ENCODE measurements around the gene SPI1. TPM values are rescaled to one million over a fixed set of nuclear protein-coding genes. Genes with fewer than 3 reads are reported as not detected.
"Not testable (repeated sequence)": the region's sequence is repeated elsewhere in the genome, so short reads cannot be mapped to it uniquely, and the experiment has no call there.

SPI1 gene
- total RNA-seq, 1 donor from 2014 or later: 0.78 TPM

- no peak for DNase-seq
Observed at GRCh38 chr11:47324520-47324919, 53.8 kb downstream of the SPI1 start.

DNA sequence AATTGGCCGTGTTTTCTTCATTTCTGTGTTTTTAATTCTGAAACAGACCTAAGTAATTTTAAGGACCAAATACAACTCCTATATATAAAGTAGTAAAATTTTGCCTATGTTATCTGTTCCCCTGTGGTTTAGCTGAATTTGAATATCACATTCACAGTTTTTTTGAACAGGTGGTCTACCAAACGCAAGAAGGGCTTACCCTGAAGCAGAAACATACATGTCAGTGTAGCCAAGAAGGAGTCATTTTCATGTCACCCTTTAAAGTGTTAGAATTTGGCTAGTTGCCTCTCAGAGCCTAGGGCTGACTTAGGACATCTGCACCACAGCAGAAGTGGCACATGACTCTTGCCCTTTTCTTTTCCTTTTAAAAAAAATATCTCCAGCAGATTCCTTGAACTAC lies 60.2 kb downstream of the SPI1 start:
- no peak for DNase-seq

- no peak for DNase-seq
Observed at GRCh38 chr11:47317064-47317828, 61.1 kb downstream of the SPI1 start.

DNA sequence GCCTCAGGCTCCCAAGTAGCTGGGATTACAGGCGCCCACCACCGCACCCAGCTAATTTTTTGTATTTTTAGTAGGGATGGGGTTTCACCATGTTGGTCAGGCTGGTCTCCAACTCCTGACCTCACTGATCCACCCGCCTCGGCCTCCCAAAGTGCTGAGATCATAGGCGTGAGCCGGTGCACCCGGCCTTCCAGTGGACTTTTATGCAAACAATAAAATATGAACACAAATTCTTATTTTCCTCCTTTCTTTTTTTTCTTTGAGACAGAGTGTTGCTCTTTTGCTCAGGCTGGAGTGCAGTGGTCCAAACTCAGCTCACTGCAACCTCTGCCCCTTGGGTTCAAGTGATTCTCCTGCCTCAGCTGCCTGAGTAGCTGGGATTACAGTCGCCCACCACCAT lies 61.8 kb downstream of the SPI1 start:
- not testable (repeated sequence) for DNase-seq

DNA sequence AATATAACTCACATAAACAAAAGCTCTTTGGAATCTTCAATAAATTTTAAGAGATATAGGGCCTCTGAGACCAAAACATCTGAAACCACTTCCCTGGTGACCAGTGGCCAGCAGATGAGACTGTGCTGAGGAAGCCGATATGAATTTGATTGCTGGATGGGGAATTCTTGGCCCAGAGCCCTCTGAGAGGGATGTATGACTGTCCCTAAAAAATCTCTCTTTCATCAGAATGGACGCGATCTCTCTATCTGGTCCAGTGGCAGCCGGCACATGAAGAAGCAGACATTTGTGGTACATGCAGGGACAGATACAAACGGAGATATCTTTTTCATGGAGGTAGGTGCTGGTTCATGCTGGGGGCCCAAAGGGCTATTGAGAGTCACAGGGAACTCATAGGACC lies 63.4 kb downstream of the SPI1 start:
- DNase-seq: no peak

DNA sequence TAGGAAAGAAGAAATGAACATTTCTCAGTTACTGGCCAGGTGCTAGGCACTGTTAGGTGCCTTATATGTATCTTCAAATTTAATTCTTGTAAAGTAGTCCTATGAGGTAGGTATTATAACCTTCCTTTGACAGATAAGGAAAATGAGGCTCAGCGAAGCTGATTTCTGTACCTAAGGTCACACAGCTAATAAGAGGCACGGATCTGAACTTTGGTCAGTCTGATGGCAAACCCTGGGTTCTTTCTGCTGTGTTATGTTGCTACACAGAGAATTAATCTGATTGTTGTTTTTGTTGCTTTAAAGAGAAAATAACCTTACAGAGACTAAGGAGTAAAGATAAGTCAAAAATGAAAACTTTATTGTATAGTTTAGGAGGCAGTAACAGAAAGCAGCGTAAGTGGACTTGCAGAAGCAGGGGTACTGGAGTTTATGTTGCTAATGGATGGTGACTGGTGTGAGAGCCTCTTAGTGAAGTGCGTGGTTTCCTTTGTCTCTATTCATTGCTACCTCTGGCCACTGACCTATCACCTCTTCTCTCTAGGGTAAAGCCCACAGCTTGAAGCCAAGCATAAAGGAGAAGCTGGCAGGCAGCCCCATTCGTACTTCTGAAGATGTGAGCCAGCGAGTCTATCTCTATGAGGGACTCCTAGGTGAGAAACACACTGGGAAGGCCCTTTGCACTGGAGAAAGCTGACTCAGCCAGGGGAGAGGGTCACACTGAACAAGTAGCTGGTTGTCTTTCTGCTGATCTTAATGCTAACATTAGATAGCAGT lies 70.1 kb downstream of the SPI1 start:
- no peak for DNase-seq

- DNase-seq: peak; percentile 19
Observed at GRCh38 chr11:47306484-47306844, 71.9 kb downstream of the SPI1 start.

DNA sequence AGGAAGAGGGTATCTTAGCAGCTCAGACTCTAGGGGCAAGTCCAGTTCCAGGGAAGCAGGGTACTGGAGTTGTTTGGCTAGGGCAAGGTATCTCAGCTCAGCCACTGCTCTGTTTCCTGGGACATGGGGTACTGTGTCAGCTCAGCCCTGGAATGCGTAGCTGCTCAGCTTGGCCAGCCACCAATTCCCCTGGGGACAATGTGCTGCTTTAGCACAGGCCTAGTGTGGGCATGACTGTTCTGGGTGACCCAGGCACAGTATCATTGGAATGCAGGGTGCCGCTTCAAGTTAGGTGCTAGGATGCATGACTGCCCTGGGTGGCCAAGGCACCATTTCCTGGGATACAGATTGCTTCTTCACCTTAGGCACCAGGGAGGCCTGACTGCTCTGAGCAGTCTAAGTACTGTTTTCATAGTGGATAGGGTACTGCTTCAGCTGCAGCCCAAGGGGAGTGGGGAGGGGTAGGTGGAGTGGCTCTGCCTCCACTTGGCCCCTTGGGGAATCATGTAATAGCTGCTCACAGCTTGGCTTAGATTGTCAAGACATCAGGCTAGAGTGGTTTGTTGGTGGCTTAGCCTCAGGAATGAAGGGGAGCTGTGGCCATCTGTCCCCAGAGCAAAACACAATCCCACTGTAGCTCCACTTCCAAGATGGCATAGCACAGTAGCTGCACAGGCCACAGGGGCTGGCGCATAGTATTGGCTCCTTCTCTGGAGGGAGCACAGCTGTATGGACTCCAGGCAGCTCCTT lies 72.4 kb downstream of the SPI1 start:
- DNase-seq: peak; percentile 65

Small RNAs within 50 kb of the gene (small RNA-seq; reads per million reads assigned to genes)
- not detected for gene MIR4487

Other genes with a start within 250 kb of the SPI1 start
- gene ARFGAP2, start 201.7 kb downstream of the SPI1 start, total RNA-seq: 110 TPM
- gene PACSIN3, start 192.1 kb downstream of the SPI1 start, total RNA-seq: 3.9 TPM
- 5.5 TPM for gene DDB2, start 163.6 kb downstream of the SPI1 start, total RNA-seq
- gene ACP2, start 129.7 kb downstream of the SPI1 start, total RNA-seq: 28.1 TPM
- 8.1 TPM for gene NR1H3, start 120.6 kb downstream of the SPI1 start, total RNA-seq
- 58.0 TPM for gene MADD, start 108.4 kb downstream of the SPI1 start, total RNA-seq
- gene MYBPC3, start 25.8 kb downstream of the SPI1 start, total RNA-seq: not detected
- 8.9 TPM for gene SLC39A13, start 30.0 kb upstream of the SPI1 start, total RNA-seq
- gene PSMC3, start 47.9 kb upstream of the SPI1 start, total RNA-seq: 69.1 TPM
- not detected for gene RAPSN, start 70.6 kb upstream of the SPI1 start, total RNA-seq
- 246 TPM for gene CELF1, start 174.6 kb upstream of the SPI1 start, total RNA-seq
- 25.3 TPM for gene PTPMT1, start 187.1 kb upstream of the SPI1 start, total RNA-seq
- gene KBTBD4, start 200.4 kb upstream of the SPI1 start, total RNA-seq: 38.2 TPM
- 47.1 TPM for gene NDUFS3, start 200.5 kb upstream of the SPI1 start, total RNA-seq
- gene FAM180B, start 208.1 kb upstream of the SPI1 start, total RNA-seq: 0.16 TPM
- gene C1QTNF4, start 215.9 kb upstream of the SPI1 start, total RNA-seq: 16.7 TPM